Hindlimb muscle (tissue), 1 donor: ENCODE measurements around the gene PRMT9. TPM values are rescaled to one million over a fixed set of nuclear protein-coding genes. Genes with fewer than 3 reads are reported as not detected.
A peak's percentile ranks its signal among the peaks of the same experiment; 100 is the strongest.

Experiments used
- DNase-seq: peaks from one replicate; pipeline ENCODE4 v3.0.0-alpha.2; 2013
- polyA plus RNA-seq: library from polyadenylated mRNA; unstranded; fragments of 120-200 nt; gene quantifications from one replicate; pipeline ENCODE4 v1.2.1, GENCODE V29; 2013; ENCODE audit not compliant: insufficient read length

The PRMT9 gene
- 11.0 TPM for polyA plus RNA-seq

- peak; percentile 95 for DNase-seq
Measured at GRCh38 chr4:147683717-147684700, at the start of gene PRMT9. PRMT9 (minus strand) TSS chr4:147684163; CDS start chr4:147683987, 176 bp downstream.

- DNase-seq, result peak; percentile 63
Measured at GRCh38 chr4:147732518-147733235, 48.7 kb upstream of the PRMT9 start.

GRCh38 chr4:147731580-147732517 is 47.9 kb upstream of the PRMT9 start, which contains the start of gene ARHGAP10:
ARHGAP10 (plus strand) TSS chr4:147732088; CDS start chr4:147732302, 214 bp downstream.
- peak; percentile 84 for DNase-seq

- no peak for DNase-seq
Measured at GRCh38 chr4:147730333-147730732, 46.4 kb upstream of the PRMT9 start.

GRCh38 chr4:147727476-147728028 is 43.6 kb upstream of the PRMT9 start:
- no peak for DNase-seq

- DNase-seq, result no peak
Measured at GRCh38 chr4:147725673-147726072, 41.7 kb upstream of the PRMT9 start.

GRCh38 chr4:147724468-147725201 is 40.7 kb upstream of the PRMT9 start:
- no peak for DNase-seq

- no peak for DNase-seq
Measured at GRCh38 chr4:147723326-147723725, 39.4 kb upstream of the PRMT9 start.

GRCh38 chr4:147717878-147718277 is 33.9 kb upstream of the PRMT9 start:
- no peak for DNase-seq

GRCh38 chr4:147714575-147715401 is 30.8 kb upstream of the PRMT9 start:
- DNase-seq, result peak; percentile 26

GRCh38 chr4:147709999-147710398 is 26.0 kb upstream of the PRMT9 start:
- DNase-seq, result no peak

GRCh38 chr4:147707892-147708672 is 24.1 kb upstream of the PRMT9 start:
- DNase-seq, result peak; percentile 22

GRCh38 chr4:147704846-147705245 is 20.9 kb upstream of the PRMT9 start:
- DNase-seq, result no peak

- no peak for DNase-seq
Measured at GRCh38 chr4:147696866-147697265, 12.9 kb upstream of the PRMT9 start.

GRCh38 chr4:147693218-147693617 is 9.3 kb upstream of the PRMT9 start:
- DNase-seq, result no peak

GRCh38 chr4:147691820-147692219 is 7.9 kb upstream of the PRMT9 start:
- no peak for DNase-seq

- no peak for DNase-seq
Measured at GRCh38 chr4:147689067-147689466, 5.1 kb upstream of the PRMT9 start.

- DNase-seq, result peak; percentile 36
Measured at GRCh38 chr4:147683188-147683591, 773 bp downstream of the PRMT9 start.

- DNase-seq, result no peak
Measured at GRCh38 chr4:147682755-147683154, 1.2 kb downstream of the PRMT9 start.
